Measurements from ENCODE around the gene AHR. TPM values are rescaled to one million over a fixed set of nuclear protein-coding genes. Genes with fewer than 3 reads are reported as not detected.

The AHR gene
- total and polyA plus RNA-seq, 8 donors = 58.9 to 200 (median 65.7) TPM

DNA sequence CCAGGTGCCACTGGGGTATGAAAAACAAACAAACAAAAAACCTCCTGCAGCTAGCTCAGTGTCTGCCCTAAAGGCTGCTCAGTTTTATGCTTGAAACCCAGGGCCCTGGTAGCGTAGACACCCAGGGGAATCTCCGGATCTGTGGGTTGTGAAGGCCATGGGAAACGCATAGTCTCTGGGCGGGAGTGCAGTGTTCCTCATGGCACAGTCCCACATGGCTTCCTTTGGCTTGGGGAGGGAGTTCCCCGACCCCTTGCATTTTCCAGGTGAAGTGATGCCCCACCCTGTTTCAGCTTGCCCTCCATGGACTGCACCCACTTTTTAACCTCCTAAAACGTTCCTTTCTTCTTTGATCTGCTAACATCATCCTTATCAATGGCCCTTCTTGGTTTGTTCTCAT is 56.0 kb downstream of the AHR start:
- ATAC-seq = no peak
- no peaks in the 10 kb centered on the region for H3K27me3 ChIP-seq

DNA sequence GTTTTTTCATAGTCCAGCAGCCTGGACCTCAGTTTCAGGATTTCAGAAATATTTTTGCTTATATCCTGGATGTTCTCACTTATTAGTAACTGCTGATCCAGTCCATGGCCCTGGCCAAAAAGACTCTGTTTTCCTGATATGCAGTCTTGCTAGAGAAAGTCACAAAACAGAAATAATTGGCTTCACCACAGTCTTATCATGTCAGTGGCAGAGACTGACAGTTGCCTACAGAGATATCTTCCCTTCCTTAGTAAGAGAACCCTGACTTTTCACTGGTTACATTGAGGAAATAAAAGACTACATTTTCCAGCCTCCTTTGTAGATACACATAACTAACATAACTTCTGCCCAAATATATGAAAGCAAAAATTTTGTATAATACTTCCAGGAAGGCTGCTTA is 56.6 kb downstream of the AHR start:
- Histone ChIP-seq H3K27me3 (no peaks in the 10 kb centered on the region), H3K4me3 (no peak overlapping the region), H3K36me3 (no peaks in the 10 kb centered on the region), H3K27ac (no peak overlapping the region), H3K4me1 (peaks cover 0 to 3% of the 10 kb centered on the region in 2 donors), H3K9me3 (peaks cover 0 to 7% of the 10 kb centered on the region in 2 donors)
- no peak for DNase-seq
- no peak for ATAC-seq
- TF ChIP-seq, protein P1, sequence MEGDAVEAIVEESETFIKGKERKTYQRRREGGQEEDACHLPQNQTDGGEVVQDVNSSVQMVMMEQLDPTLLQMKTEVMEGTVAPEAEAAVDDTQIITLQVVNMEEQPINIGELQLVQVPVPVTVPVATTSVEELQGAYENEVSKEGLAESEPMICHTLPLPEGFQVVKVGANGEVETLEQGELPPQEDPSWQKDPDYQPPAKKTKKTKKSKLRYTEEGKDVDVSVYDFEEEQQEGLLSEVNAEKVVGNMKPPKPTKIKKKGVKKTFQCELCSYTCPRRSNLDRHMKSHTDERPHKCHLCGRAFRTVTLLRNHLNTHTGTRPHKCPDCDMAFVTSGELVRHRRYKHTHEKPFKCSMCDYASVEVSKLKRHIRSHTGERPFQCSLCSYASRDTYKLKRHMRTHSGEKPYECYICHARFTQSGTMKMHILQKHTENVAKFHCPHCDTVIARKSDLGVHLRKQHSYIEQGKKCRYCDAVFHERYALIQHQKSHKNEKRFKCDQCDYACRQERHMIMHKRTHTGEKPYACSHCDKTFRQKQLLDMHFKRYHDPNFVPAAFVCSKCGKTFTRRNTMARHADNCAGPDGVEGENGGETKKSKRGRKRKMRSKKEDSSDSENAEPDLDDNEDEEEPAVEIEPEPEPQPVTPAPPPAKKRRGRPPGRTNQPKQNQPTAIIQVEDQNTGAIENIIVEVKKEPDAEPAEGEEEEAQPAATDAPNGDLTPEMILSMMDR (IDR thresholded peaks at IDR 0.05) = no peak
- intact Hi-C loops (cut with DNase I) = no loop called here

More for the DNA sequence above, 56.0 kb downstream of the AHR start:
- peaks cover 0 to 7% of the 10 kb centered on the region in 2 donors for H3K9me3 ChIP-seq
- DNase-seq = no peak
- no peak overlapping the region for H3K4me3 ChIP-seq
- no peak overlapping the region for H3K27ac ChIP-seq
- peaks cover 0 to 3% of the 10 kb centered on the region in 2 donors for H3K4me1 ChIP-seq
- TF ChIP-seq, protein P1 (IDR thresholded peaks at IDR 0.05) = no peak
- intact Hi-C loops (cut with DNase I) = no loop called here
- H3K36me3 ChIP-seq = no peaks in the 10 kb centered on the region

DNA sequence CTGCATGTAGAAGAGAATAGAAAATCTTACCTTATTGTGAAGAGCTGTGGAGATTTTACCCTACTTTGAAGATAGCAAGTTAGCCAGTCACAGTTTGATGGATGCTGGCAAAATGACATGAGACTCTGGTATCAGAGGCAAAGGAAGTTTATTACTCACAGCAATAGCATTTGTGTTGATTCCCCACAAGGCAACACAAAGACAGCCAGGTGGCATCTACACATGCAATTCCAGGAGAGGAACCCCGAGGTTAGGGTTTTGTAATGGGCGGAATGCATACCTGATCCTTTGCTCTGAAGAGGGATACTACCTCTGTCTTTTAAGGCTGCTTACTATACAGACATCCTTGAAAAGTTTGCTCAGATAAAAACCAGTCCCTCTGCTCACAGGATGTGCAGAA is 59.5 kb downstream of the AHR start:
- Histone ChIP-seq H3K4me3 (no peak overlapping the region), H3K36me3 (no peaks in the 10 kb centered on the region), H3K27ac (no peak overlapping the region), H3K4me1 (no peaks in the 10 kb centered on the region), H3K9me3 (no peaks in the 10 kb centered on the region), H3K27me3 (no peaks in the 10 kb centered on the region)
- intact Hi-C loops (cut with DNase I) = no loop called here
- TF ChIP-seq, protein P1 (IDR thresholded peaks at IDR 0.05) = no peak
- DNase-seq (no peak), ATAC-seq (no peak)

DNA sequence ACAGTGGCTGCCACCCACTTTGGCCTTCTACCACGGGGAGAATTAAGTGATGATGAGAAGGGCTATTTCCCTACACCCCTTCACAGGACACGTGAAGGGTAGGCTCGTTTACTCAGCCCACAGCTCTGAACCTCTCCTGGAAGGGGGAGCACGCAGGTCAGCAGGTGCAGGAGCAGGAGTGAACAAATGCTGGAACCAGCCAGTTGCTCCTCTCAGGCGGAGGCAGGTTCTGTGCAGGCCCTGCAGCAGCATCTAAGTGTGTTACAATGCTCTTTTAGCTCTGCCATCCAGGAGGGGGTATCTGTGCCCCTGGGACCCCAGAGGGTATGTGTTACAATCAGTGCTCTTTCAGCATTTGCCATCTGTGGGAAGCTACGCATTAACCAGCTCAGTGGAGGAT is 61.2 kb downstream of the AHR start:
- no peaks in the 10 kb centered on the region for H3K4me1 ChIP-seq
- H3K27me3 ChIP-seq = no peaks in the 10 kb centered on the region
- no peaks in the 10 kb centered on the region for H3K9me3 ChIP-seq
- TF ChIP-seq, protein P1 (IDR thresholded peaks at IDR 0.05) = no peak
- no peak for DNase-seq
- H3K27ac ChIP-seq = no peak overlapping the region
- H3K36me3 ChIP-seq = no peaks in the 10 kb centered on the region
- no peak overlapping the region for H3K4me3 ChIP-seq
- intact Hi-C loops (cut with DNase I) = no loop called here
- ATAC-seq = no peak

DNA sequence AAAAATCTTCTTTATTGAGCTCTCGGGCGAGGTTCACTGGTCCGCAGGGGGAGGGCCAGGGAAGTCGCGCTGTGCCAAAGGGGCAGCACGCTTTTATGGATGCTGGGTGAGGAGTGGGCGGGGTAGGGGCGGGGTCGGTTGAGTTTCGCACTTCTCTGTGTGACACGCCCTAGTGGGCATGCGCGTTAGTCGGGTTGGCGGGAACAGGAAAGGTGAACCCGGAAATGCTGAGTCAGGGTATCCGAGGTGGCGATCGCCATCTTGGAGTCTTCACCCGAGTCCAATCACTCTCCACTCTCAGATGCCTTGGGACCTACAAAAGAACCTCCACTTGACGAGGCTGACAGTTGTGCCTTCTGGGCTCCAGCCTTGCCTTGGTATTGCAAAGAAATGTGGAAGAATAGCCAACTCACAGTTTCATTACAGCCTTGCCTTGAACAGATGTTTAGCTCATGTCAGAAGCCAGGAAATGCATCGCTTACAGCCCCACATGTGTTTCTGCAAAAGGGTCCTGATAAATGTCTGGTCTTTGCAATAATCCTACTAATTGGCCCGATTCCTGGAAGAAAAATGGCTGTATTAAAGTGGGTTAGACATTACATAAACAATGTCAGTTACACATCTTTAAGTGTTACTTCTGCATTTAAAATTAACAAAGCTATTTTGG is 64.1 kb downstream of the AHR start:
- ATAC-seq (no peak), DNase-seq (peak in 2 of 4 donors; percentile 46 to 61)

More for the DNA sequence above, 64.1 kb downstream of the AHR start:
- Histone ChIP-seq H3K9me3 (no peaks in the 10 kb centered on the region), H3K27me3 (no peaks in the 10 kb centered on the region), H3K4me1 (no peaks in the 10 kb centered on the region), H3K36me3 (no peaks in the 10 kb centered on the region), H3K4me3 (no peak overlapping the region), H3K27ac (no peak overlapping the region)
- TF ChIP-seq, protein P1 (IDR thresholded peaks at IDR 0.05) = no peak
- intact Hi-C loops (cut with DNase I) = no loop called here

Measured in left lung (tissue), 10 donors.